SK-N-SH (cell line): Measurements from ENCODE around the gene CNTNAP2. TPM values are rescaled to one million over a fixed set of nuclear protein-coding genes. Genes with fewer than 3 reads are reported as not detected.

Experiments
- CTCF ChIA-PET: fragments of 300-600, 350-600 bp; formaldehyde crosslinking; extraction: SDS; loops from one replicate; lab custom pipeline; 2021; lab: Yijun Ruan, JAX
- POLR2A ChIA-PET: fragments of 350-600 bp; sonication (Branson Sonifier 250); formaldehyde crosslinking; extraction: SDS; loops from one replicate; lab custom pipeline; 2020; ENCODE audit warnings: antibody characterized with exemption, inconsistent platforms; lab: Yijun Ruan, JAX
- DNase-seq: peaks from one replicate; pipeline ENCODE4 v3.0.0; 2012
- H2AFZ ChIP-seq: fragments of 200-600 bp; sonication (generic); 2 replicates; pipeline ENCODE4 v1.8.1; 2016; ENCODE audit warnings: antibody characterized with exemption, mild to moderate bottlenecking, low read depth
- H3F3A ChIP-seq: fragments of 200-600 bp; sonication (generic); replicated peaks from 2 replicates; pipeline ENCODE3; 2016; ENCODE audit warnings: antibody characterized with exemption, mild to moderate bottlenecking; ENCODE audit not compliant: insufficient read depth
- H3K27ac ChIP-seq, 2 experiments: fragments of 200-500 bp in 1 of 2; fragments of 200-600 bp in 1 of 2; sonication (Bioruptor generic) in 1 of 2; sonication (generic), shearing (Covaris generic) in 1 of 2; 2 replicates each; pipeline versions ENCODE4 v1.5.1 to v1.6.1; 2014 to 2016; ENCODE audit warnings: low read depth in 2 of 2, inconsistent platforms in 1 of 2, low read length in 1 of 2, mild to moderate bottlenecking in 1 of 2, mixed read lengths in 1 of 2
- H3K27me3 ChIP-seq: fragments of 200-600 bp; sonication (generic), shearing (Covaris generic); 2 replicates; pipeline ENCODE4 v1.6.1; 2016; ENCODE audit warnings: mixed run types; ENCODE audit not compliant: insufficient read depth
- H3K36me3 ChIP-seq, 2 experiments: fragments of 200-500 bp in 1 of 2; fragments of 200-600 bp in 1 of 2; sonication (Bioruptor generic) in 1 of 2; sonication (generic) in 1 of 2; replicated peaks in 1 of 2; 2 replicates each; pipeline versions ENCODE3 to v1.5.1; 2014 to 2016; ENCODE audit warnings: low read length in 1 of 2, mild to moderate bottlenecking in 1 of 2; ENCODE audit not compliant: insufficient read depth in 2 of 2, control insufficient read depth in 1 of 2
- H3K4me1 ChIP-seq, 2 experiments: fragments of 200-500 bp in 1 of 2; fragments of 200-600 bp in 1 of 2; sonication (Bioruptor generic) in 1 of 2; sonication (generic), shearing (Covaris generic) in 1 of 2; 2 replicates each; pipeline versions ENCODE4 v1.5.1 to v1.6.1; 2014 to 2016; ENCODE audit warnings: low read depth in 1 of 2, low read length in 1 of 2, mixed run types in 1 of 2; ENCODE audit not compliant: insufficient read depth in 2 of 2, control insufficient read depth in 1 of 2
- H3K4me2 ChIP-seq: fragments of 200-600 bp; sonication (generic), shearing (Covaris generic); 2 replicates; pipeline ENCODE4 v1.6.1; 2017; ENCODE audit warnings: mixed run types
- H3K4me3 ChIP-seq, 2 experiments: fragments of 200-500 bp in 1 of 2; fragments of 200-600 bp in 1 of 2; sonication (Bioruptor generic) in 1 of 2; sonication (generic), shearing (Covaris generic) in 1 of 2; 2 replicates each; pipeline versions ENCODE4 v1.5.1 to v1.8.1; 2014 to 2016; ENCODE audit warnings: low read depth in 2 of 2, inconsistent platforms in 1 of 2, low read length in 1 of 2, mild to moderate bottlenecking in 1 of 2, mixed read lengths in 1 of 2, moderate library complexity in 1 of 2
- H3K79me2 ChIP-seq: fragments of 200-600 bp; sonication (generic); 2 replicates; pipeline ENCODE4 v1.8.1; 2017; ENCODE audit warnings: mild to moderate bottlenecking; ENCODE audit not compliant: insufficient read depth
- H3K9ac ChIP-seq: fragments of 200-600 bp; sonication (generic); 2 replicates; pipeline ENCODE4 v1.6.1; 2017; ENCODE audit warnings: mixed run types
- H3K9me2 ChIP-seq: fragments of 200-600 bp; sonication (generic); 2 replicates; pipeline ENCODE4 v1.6.1; 2017; ENCODE audit warnings: mixed run types
- H3K9me3 ChIP-seq: fragments of 200-600 bp; sonication (generic); 2 replicates; pipeline ENCODE4 v1.6.1; 2017; ENCODE audit warnings: mixed run types, mild to moderate bottlenecking, moderate library complexity
- H4K20me1 ChIP-seq: fragments of 200-600 bp; sonication (generic); 2 replicates; pipeline ENCODE4 v1.6.1; 2017; ENCODE audit warnings: mild to moderate bottlenecking, mixed run types; ENCODE audit not compliant: insufficient read depth
- CHD2 ChIP-seq: fragments of 150-350 bp; IDR thresholded peaks from 2 replicates; pipeline ENCODE4 v1.6.1; 2018; ENCODE audit warnings: low read length; ENCODE audit not compliant: partially characterized antibody
- EP300 ChIP-seq, 2 experiments: IDR thresholded peaks; 2 replicates each; pipeline versions ENCODE4 v1.4.0 to v1.6.1; 2012; ENCODE audit warnings: borderline replicate concordance in 1 of 2, low read depth in 1 of 2, low read length in 1 of 2
- FOSL2 ChIP-seq: IDR thresholded peaks from 2 replicates; pipeline ENCODE4 v1.4.0; 2012; ENCODE audit warnings: low read depth, mild to moderate bottlenecking, moderate library complexity, borderline replicate concordance
- FOXJ3 ChIP-seq: sonication (generic); formaldehyde crosslinking; IDR thresholded peaks from 2 replicates; pipeline ENCODE4 v1.5.1; 2020; ENCODE audit warnings: mild to moderate bottlenecking, missing genetic modification reagents
- FOXM1 ChIP-seq: IDR thresholded peaks from 2 replicates; pipeline ENCODE4 v1.4.0; 2012; ENCODE audit warnings: low read depth, mild to moderate bottlenecking
- GABPA ChIP-seq: IDR thresholded peaks from 2 replicates; pipeline ENCODE4 v1.4.0; 2012; ENCODE audit warnings: low read depth, mild to moderate bottlenecking
- GATA2 ChIP-seq: sonication (generic); formaldehyde crosslinking; IDR thresholded peaks from 2 replicates; pipeline ENCODE4 v1.5.0; 2020; ENCODE audit warnings: mild to moderate bottlenecking, missing genetic modification reagents
- IRF3 ChIP-seq: fragments of 150-350 bp; IDR thresholded peaks from 2 replicates; pipeline ENCODE4 v1.6.1; 2016; ENCODE audit warnings: mild to moderate bottlenecking, low read depth, low read length
- JUND ChIP-seq: IDR thresholded peaks from 2 replicates; pipeline ENCODE4 v1.4.0; 2012
- MXI1 ChIP-seq: IDR thresholded peaks from 2 replicates; pipeline ENCODE4 v1.6.1; 2012; ENCODE audit warnings: mild to moderate bottlenecking, low read depth, low read length, improper control_type of control experiment
- NFIC ChIP-seq: IDR thresholded peaks from 2 replicates; pipeline ENCODE4 v1.4.0; 2012; ENCODE audit warnings: borderline replicate concordance
- NRF1 ChIP-seq: IDR thresholded peaks from 2 replicates; pipeline ENCODE4 v1.6.1; 2012; ENCODE audit warnings: low read depth, mild to moderate bottlenecking, low read length
- PBX3 ChIP-seq: IDR thresholded peaks from 2 replicates; pipeline ENCODE4; 2012
- POLR2AphosphoS5 ChIP-seq: IDR thresholded peaks from 2 replicates; pipeline ENCODE4 v1.6.1; 2012; ENCODE audit warnings: low read depth, low read length
- RAD21 ChIP-seq: IDR thresholded peaks from 2 replicates; pipeline ENCODE4 v1.6.1; 2012; ENCODE audit warnings: mild to moderate bottlenecking, low read length
- RCOR1 ChIP-seq: fragments of 150-350 bp; IDR thresholded peaks from 2 replicates; pipeline ENCODE4 v1.6.1; 2017; ENCODE audit warnings: antibody characterized with exemption, low read length
- REST ChIP-seq: IDR thresholded peaks from 2 replicates; pipeline ENCODE4 v1.6.1; 2012; ENCODE audit warnings: mild to moderate bottlenecking, low read depth, low read length, moderate library complexity
- RFX5 ChIP-seq: IDR thresholded peaks from 2 replicates; pipeline ENCODE4 v1.6.1; 2012; ENCODE audit warnings: mild to moderate bottlenecking, improper control_type of control experiment, low read length
- SMC3 ChIP-seq: IDR thresholded peaks from 2 replicates; pipeline ENCODE4 v1.6.1; 2012; ENCODE audit warnings: low read depth, low read length, improper control_type of control experiment
- TCF12 ChIP-seq: IDR thresholded peaks from 2 replicates; pipeline ENCODE4 v1.4.0; 2012
- TEAD4 ChIP-seq: IDR thresholded peaks from 2 replicates; pipeline ENCODE4 v1.4.0; 2012; ENCODE audit warnings: mild to moderate bottlenecking, borderline replicate concordance; ENCODE audit not compliant: insufficient read depth
- ZBTB33 ChIP-seq: IDR thresholded peaks from 2 replicates; pipeline ENCODE4 v1.4.0; 2012; ENCODE audit warnings: low read depth, borderline replicate concordance
- WGBS: methylation state at CpG from one replicate; pipeline ENCODE4 v1.1.6; 2017; ENCODE audit warnings: low lambda C conversion rate; 5-methylcytosine and 5-hydroxymethylcytosine counted together
- polyA plus RNA-seq, 3 experiments: library from polyadenylated mRNA; depleted of rRNA; stranded (reverse); fragments of >200 nt; gene quantifications; 2 replicates each; pipeline ENCODE4 v1.2.3, GENCODE V29; 2012

The CNTNAP2 gene
- polyA plus RNA-seq, 1 of the 3 experiments (the other 2 are of a cell fraction) = 3.4 TPM

- no peaks in the 10 kb centered on the region for H3K36me3 ChIP-seq
- H4K20me1 ChIP-seq = no peaks in the 10 kb centered on the region
- peak overlapping the region in 1 of 2 experiments; percentile 94; a peak in 2 of 4 replicates for H3K27ac ChIP-seq
- peak; percentile 48 for DNase-seq
- no peaks in the 10 kb centered on the region for H3F3A ChIP-seq
- CTCF ChIA-PET = interaction anchor here (0.8 to 2.4 kb wide), 5 partner anchors 45 to 290 kb away, joined by 3 to 7 read pairs (median 4); no protein-coding TSS in a partner anchor
- H3K4me2 ChIP-seq = no peak overlapping the region
- no peaks in the 10 kb centered on the region for H3K27me3 ChIP-seq
- H3K79me2 ChIP-seq = no peaks in the 10 kb centered on the region
- H3K9ac ChIP-seq = no peak overlapping the region
- 32% methylated on average over 6 of the region's 6 CpGs for WGBS
- H2AFZ ChIP-seq = no peak overlapping the region; the same call in 1 of the 2 replicates
- TF ChIP-seq GABPA (no peak), NRF1 (no peak), NFIC (no peak), RAD21 (peak; percentile 46), TCF12 (peak; percentile 78), RFX5 (peak; percentile 33), PBX3 (peak; percentile 82), FOXJ3 (peak; percentile 92), RCOR1 (peak; percentile 88), SMC3 (peak; percentile 19; the same call in 1 of the 2 replicates), EP300 (IDR thresholded peaks at IDR 0.05; ENCODE audit: borderline replicate concordance in 1 of 2, low read depth in 1 of 2, low read length in 1 of 2) (peak; percentile 43 to 100; a peak in 3 of 4 replicates), IRF3 (no peak), GATA2 (CRISPR knock-in tag) (peak; percentile 95), ZBTB33 (no peak), POLR2AphosphoS5 (peak; percentile 73), REST (no peak), MXI1 (peak; percentile 53; the same call in 1 of the 2 replicates), FOSL2 (no peak), TEAD4 (peak; percentile 87), CHD2 (peak; percentile 78), FOXM1 (no peak), JUND (peak; percentile 48; the same call in 1 of the 2 replicates)
- peaks cover 0 to 24% of the 10 kb centered on the region in 2 experiments; a peak in 2 of 4 replicates for H3K4me1 ChIP-seq
- POLR2A ChIA-PET = no interaction called here
- no peaks in the 10 kb centered on the region for H3K9me3 ChIP-seq
- no peak overlapping the region for H3K4me3 ChIP-seq
- H3K9me2 ChIP-seq = no peaks in the 10 kb centered on the region
Measured at GRCh38 chr7:147721962-147722830, 1605.6 kb downstream of the CNTNAP2 start.
